Stomach smooth muscle (tissue), 2 donors: ENCODE results near the gene GATAD2A.

ENCODE experiments used
- H3K27ac ChIP-seq: one replicate; pipeline ENCODE4 v1.7.0; 2013; ENCODE audit warnings: mild to moderate bottlenecking, low read length, inconsistent platforms
- H3K27me3 ChIP-seq, 2 donors: one replicate each; pipeline ENCODE4 v1.7.0; 2013; ENCODE audit warnings: low read length in 2 of 2; ENCODE audit not compliant: insufficient read depth in 2 of 2, control insufficient read depth in 1 of 2
- H3K36me3 ChIP-seq, 2 donors: one replicate each; pipeline ENCODE4 v1.7.0; 2013; ENCODE audit warnings: low read length in 2 of 2; ENCODE audit not compliant: control insufficient read depth in 2 of 2, insufficient read depth in 2 of 2
- H3K4me1 ChIP-seq: one replicate; pipeline ENCODE4 v1.7.0; 2013; ENCODE audit warnings: low read length; ENCODE audit not compliant: control insufficient read depth, insufficient read depth
- H3K4me3 ChIP-seq, 2 donors: one replicate each; pipeline ENCODE4 v1.7.0; 2013; ENCODE audit warnings: low read length in 2 of 2
- H3K9ac ChIP-seq, 2 donors: one replicate each; pipeline ENCODE4 v1.7.0; 2013; ENCODE audit warnings: low read length in 2 of 2, mild to moderate bottlenecking in 1 of 2
- H3K9me3 ChIP-seq, 2 donors: one replicate each; pipeline ENCODE4 v1.7.0; 2013; ENCODE audit warnings: low read length in 2 of 2; ENCODE audit not compliant: control insufficient read depth in 2 of 2
- donor health status: healthy.
- donor health status: Pancreatic carcinoma.

GATAD2A gene

DNA sequence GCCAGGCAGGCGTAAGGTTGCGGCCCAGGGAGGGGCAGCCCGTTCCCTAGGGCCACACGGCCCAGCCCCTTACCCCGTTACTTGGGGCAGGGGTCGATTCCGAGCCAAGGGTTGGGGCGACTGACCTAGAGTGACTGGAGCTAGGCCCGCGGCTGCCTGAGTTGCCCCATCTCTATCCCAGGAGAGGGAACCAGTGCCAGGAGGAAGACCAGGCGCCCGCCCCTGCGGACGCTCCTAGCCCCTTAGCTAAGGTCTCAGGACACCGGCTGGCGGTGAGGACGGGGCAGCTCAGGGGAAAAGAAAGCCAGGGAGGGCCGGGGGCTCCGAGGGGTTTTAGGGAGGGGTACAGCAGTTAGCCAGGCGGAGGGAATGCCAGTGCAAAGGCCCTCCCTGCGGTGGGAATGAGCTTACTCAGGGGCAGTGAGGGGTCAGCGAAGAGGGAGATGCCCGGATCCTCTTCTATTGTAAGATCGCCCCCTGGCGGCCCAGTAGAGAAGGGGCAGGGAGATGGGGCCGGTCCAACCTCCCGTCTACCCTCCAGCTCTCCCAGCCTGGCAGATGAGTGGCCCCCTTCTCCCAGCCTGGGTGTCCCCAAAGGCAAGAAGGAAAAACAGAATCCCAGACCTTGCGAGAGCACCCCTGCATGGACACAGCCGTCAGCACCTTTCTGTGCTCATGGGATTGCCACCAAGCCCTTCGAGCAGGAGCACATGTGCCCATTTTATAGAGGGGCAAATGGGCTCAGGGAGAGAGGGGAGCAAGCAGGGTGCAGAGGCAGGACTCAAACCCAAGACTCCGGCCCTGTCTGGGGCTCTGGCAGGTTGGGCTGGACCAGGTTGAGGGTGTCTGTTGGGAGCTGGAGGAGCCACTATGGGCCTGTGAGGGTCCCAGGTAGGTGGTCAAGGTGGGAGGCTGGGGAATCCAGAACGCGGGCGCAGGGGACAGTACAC, 148.9 kb downstream of the GATAD2A start:
- H3K9me3 ChIP-seq, result no peaks in the 10 kb centered on the region

DNA sequence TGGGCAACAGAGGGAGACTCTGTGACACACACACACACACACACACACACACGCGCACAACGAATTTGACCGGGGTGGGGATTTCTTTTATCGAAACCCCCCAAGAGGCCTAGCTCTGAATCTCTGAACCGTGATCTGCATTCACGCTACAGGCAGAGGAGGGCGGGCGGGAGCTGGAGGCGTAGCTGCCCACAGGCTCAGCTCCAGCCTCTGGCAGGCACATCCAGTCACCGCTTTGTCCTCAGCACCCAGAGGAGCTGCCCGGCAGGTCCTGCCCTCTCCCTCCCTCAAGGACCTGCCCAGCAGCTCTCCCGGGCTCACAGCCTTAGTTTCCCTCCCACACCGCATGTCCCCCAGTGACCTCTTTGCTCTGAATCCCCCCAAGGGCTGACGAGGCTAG, 152.6 kb downstream of the GATAD2A start:
- H3K4me1 ChIP-seq, result no peaks in the 10 kb centered on the region
- no peaks in the 10 kb centered on the region for H3K9me3 ChIP-seq
- H3K4me3 ChIP-seq, result no peak overlapping the region
- no peak overlapping the region for H3K9ac ChIP-seq
- peaks cover 0 to 4% of the 10 kb centered on the region in 2 donors for H3K27me3 ChIP-seq
- no peaks in the 10 kb centered on the region for H3K36me3 ChIP-seq
- no peak overlapping the region for H3K27ac ChIP-seq

More for the DNA sequence above, 148.9 kb downstream of the GATAD2A start:
- H3K27ac ChIP-seq, result no peak overlapping the region
- no peaks in the 10 kb centered on the region for H3K4me1 ChIP-seq
- H3K4me3 ChIP-seq, result no peak overlapping the region
- H3K27me3 ChIP-seq, result peaks cover 11 to 14% of the 10 kb centered on the region in 2 donors
- H3K36me3 ChIP-seq, result no peaks in the 10 kb centered on the region
- H3K9ac ChIP-seq, result no peak overlapping the region
